HL-60/S4 treated with phorbol 12-myristate 13-acetate at 8.2 ng/mL for 4 days and 3 days (cell line): ENCODE data around the gene FUT8.

ENCODE experiments used
- in situ Hi-C: fragments of 300-500 bp; cut with MboI; formaldehyde crosslinking; loops from 2 replicates; pipeline ENCODE4 v1.15.0; 2022; ENCODE audit warnings: low sequenced_read_pairs

FUT8 gene

GRCh38 chr14:65753061-65753460 is 340.5 kb downstream of the FUT8 start:
- in situ Hi-C loops, result no loop called here

DNA sequence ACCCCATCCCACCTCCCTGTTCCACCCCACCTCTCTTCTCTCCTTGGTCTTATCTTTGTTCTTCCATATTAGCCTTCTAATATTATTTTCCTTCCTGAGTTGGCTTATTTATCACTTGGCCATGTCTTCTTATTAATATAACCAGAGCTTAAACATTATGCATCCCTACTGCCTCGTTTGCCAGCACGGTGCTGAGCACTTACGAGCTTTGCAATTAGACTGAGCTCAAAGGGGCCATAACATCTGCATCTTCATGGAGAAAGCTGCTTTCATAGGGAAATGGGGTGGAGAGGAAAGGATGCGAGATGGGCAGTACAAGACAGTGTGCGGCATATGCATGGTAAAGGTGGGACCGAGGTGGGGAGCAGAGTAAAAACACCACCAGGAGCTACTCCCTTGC is 342.8 kb downstream of the FUT8 start:
- in situ Hi-C loops, result no loop called here

GRCh38 chr14:65756880-65757279 is 344.4 kb downstream of the FUT8 start:
- in situ Hi-C loops, result no loop called here

DNA sequence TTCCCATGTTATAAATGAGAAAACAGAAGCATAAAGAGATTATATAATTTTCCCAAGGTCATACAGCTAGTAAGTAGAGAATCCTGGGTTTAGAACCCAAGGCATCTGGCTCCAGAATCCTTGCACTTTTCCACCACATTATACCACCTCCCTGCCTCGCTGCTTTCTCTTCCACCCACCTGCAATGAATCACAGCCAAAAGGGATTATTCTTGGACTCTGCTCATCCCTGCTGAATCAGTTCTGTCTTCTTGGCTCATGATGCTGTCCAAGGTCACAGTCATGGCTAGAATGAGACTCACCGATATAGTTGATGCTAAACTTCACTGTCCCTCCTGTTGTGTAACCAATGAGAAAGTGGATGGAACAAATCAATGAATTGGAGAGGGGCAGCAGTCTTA is 356.6 kb downstream of the FUT8 start:
- in situ Hi-C loops, result no loop called here

DNA sequence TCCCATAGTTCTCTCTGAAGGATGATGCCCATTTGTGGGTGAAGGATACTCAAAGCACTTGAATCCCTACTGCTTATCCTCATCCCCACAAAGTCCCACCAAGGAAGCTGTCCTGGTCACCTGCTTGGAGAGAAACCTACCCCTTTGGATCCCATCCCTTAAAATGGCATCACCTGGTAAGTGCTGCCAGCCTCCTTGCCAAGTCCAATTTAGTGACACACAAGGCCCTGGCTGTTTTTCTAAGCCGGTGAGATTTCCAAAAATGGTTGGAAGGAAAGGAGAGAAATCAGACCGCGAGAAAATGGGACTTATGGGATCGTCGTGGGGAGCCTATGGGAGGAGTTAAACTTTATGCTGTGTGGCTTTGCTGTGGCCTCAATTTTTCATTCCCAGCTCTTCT is 358.2 kb downstream of the FUT8 start:
- in situ Hi-C loops, result no loop called here

DNA sequence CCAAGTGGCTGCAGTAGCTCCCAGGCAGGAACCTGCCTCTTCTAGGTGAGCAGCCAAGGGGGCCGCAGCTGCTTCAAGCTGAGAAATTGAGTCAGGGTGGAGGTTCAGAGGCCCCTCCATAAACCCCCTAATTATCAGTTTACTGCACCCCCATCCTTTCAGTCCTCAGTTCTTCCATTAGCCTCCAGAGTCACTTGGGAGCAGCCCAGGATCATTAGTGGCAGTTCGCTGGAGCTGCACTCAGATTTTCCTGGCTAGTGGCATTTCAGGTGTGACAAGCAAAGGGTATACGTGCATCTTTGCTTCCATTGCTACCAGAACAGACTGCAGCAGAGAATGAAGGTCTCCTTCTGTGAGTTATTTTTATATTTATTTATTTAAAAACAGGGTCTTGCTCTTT is 358.7 kb downstream of the FUT8 start:
- in situ Hi-C loops, result no loop called here

DNA sequence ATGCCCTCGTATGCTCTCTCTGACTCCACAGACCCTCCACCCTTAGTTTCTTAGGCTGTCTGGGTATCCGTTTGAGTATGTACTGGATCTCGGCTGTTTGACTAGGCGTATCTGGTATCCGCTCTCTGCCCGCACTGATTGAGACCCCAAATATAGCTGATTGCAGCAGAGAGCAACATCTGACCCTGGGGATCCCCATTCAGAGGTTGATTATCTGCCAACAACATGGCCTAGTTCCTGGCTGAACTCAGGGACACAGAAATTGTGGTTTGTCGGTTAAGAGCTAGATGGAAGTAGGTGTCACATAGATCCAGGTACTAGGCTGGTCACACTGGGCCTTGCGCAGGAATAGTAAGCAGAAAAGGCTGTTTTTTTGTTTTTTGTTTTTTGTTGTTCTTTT is 359.9 kb downstream of the FUT8 start:
- in situ Hi-C loops, result no loop called here

DNA sequence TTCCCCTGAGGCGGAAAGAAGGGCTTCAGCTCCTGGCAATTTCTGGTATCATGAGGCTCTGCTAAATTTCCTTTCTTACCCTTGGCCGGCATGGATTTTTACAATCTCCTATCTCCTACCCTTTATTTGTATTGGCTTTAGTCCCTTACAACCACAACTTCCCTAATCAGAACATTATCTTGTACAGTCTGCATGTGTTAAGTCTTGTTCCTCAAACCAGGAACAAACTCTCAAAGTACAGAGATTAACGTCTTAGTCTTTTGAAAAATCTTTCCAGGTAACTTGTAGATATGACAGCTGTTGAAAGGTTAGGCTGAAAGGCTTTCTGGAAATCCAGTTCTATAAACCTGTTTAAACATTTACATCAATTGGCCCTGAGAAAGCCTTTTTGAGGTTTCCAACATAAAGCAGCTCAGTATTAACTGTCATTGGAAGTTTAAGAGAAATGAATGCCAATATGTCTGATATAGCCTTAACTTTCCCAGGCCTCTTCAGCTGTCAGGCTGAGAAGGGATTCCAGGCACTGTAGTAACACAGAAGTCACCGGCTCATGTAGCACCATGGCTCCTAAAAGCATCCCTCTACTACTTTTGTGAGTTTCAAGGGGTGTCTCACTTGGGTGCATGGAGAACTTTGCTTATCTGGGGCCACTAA is 360.5 kb downstream of the FUT8 start:
- in situ Hi-C loops, result no loop called here

GRCh38 chr14:65774041-65774440 is 361.5 kb downstream of the FUT8 start:
- in situ Hi-C loops, result no loop called here

DNA sequence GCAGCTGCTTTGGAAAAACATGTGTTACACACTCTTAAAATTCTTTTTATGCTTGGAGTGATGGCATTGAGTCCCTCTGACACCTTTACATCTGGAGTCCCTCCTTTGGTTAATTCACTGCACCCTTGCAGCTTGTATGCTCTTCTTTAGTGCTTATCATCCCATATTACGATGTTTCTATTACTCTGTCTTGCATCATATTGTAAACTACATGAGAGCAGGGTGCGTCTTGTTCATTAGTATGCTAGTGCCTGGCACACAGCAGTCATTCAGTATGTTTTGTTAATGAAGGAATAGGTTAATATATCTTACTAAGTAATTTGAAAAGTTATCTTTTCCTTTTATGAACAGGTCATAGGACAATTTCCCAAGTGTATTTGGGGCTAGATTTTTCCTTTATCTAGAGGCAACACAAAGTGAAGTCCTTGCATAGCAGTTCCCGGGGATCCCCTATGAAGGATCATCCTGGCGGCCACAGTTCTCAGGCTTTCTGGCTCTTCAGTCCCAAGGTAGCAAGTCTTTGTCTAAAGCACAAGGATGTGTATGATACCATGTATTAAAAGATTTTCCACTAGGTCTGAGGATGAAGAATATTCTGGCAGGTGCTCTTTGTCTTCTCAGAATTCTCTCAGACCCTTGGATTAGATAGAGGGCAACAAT is 363.8 kb downstream of the FUT8 start:
- in situ Hi-C loops, result no loop called here

- in situ Hi-C loops, result no loop called here
Observed at GRCh38 chr14:65780566-65780965, 368.0 kb downstream of the FUT8 start.

GRCh38 chr14:65783101-65783500 is 370.6 kb downstream of the FUT8 start:
- in situ Hi-C loops, result no loop called here

GRCh38 chr14:65783576-65783975 is 371.0 kb downstream of the FUT8 start:
- in situ Hi-C loops, result no loop called here

DNA sequence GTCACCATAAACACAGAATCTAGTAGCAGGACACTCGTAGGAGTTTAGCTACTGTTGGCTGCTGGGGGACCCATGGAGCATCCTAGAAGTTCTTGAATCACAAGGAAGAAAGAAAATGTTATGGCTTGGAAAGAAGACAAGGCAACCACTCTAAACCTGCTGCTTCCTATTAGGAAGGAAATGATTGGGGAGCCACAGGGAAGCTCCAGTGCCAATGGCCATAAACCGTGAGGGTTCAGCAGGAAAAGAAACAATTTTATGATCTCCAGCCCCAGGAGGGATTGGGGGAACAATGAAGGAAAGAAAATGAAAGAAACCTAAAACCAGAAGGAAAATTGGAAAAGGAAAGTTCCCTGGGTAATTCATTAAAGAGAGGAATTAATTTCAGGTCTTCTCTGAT is 372.0 kb downstream of the FUT8 start:
- in situ Hi-C loops, result no loop called here

DNA sequence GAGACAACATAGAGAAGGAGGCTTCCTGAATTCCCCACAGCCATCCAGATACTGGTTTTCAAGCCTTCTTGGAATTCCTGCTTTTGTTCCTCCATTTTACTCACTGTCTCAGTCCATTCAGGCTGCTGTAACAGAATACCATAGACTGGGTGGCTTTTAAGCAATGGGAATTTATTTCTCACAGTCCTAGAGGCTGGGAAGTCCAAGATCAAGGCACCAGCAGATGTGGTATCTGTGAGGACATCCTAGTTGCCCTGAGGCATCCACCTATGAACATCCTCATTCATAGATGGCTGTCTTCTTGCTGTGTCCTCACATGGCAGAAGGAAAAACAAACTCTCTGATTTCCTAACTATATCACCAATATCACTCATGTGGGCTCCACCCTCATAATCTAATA is 374.9 kb downstream of the FUT8 start:
- in situ Hi-C loops, result no loop called here

DNA sequence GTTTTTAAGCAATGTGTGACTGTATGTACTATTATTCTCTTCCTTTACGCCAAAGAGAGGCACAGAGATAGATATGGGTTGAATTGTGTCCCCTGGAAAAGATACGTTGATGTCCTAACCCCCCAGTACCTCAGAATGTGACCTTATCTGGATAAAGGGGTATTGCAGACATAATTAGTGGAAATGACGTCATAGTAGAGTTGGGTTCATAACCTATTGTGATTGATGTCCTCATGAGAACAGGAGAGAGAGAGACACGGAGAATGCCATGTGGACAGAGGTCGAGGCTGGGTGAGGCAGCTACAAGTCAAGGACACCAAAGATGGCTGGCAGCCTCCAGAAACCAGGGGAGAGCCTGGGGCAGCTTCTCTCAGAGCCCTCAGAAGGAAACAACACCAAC is 376.3 kb downstream of the FUT8 start:
- in situ Hi-C loops, result no loop called here

GRCh38 chr14:65789363-65789762 is 376.8 kb downstream of the FUT8 start:
- in situ Hi-C loops, result no loop called here

DNA sequence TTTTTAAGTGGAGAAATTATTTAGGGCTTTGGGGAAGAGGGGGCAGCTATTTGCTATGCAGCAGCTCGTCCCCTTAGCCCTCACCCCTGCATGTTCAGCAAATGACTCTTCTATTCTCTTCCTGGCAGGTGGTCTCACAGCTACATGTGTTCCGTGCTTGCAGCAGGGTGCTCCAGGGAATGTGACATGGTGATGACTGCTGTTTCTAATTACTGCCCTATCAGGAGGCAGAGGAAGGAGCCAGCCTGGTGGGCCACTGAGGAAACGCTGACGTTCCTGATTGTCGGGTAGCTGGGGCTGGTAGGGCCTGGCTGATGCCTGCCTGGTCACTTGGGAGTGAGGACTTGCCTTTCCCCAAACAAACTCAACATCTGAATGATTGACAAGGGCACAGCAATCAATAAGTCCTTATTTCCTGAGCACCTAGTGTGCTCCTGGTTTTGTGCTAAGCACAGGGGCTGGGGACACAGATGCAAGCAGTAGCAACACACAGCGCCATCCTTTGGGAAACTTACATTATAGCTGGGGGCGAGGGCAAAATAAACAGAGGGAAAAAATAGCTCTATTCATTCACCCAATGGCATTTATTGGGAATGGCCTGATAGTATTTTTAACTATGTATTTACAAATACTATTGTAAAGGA is 377.8 kb downstream of the FUT8 start:
- in situ Hi-C loops, result no loop called here

DNA sequence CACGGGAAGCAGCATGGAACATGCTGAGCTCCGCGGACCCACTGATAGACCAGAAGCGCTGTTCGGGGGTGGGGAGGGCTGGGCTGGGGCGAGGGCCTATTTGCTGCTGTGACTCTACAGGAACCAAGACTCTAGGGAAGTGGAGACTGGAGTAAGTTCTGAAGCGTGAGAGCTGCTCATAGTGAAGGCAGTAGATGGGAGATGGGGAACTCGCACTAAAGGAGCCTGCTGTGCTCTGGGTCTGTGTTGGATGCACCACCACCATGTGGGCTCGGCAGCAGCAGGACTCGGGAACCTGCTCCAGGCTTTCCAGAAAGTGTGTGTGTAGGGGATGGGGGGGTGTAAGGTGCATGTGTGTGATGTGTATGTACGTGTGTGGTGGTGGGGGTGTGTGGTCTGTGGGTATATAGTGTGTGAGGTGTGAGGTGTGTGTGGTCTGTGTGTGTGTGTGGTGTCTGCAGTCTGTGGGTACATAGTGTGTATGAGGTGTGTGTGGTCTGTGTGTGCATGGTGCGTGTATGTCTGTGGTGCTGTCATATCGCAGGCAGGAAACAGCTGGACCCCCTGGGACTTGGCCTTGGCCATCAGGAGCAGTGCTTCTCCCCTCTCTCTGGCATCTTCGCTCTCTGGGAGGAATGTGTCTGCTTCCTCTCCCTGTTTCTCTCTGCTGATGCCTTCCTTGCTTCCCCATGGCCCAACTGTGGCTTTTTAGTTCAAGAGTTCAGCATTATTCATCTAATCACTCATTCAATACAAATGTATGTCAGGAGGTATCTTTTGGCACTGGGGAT is 378.9 kb downstream of the FUT8 start:
- in situ Hi-C loops, result no loop called here

- in situ Hi-C loops, result no loop called here
Observed at GRCh38 chr14:65792208-65792905, 379.8 kb downstream of the FUT8 start.
